Mesodermal cell (in vitro differentiated cells): ENCODE results near the gene DNMBP.
"Not testable (repeated sequence)": the region's sequence is repeated elsewhere in the genome, so short reads cannot be mapped to it uniquely, and the experiment has no call there.

ENCODE experiments used
- H3K27ac ChIP-seq: 2 replicates; pipeline ENCODE4 v1.7.0; 2013; ENCODE audit warnings: mild to moderate bottlenecking, low read depth, low read length, moderate library complexity; ENCODE audit not compliant: severe bottlenecking
- H3K36me3 ChIP-seq: 2 replicates; pipeline ENCODE4 v1.7.1; 2013; ENCODE audit warnings: mild to moderate bottlenecking, low read length, moderate library complexity; ENCODE audit not compliant: control insufficient read depth, insufficient read depth
- H3K4me1 ChIP-seq: one replicate; pipeline ENCODE4 v1.7.1; 2013; ENCODE audit warnings: mild to moderate bottlenecking, low read length; ENCODE audit not compliant: insufficient read depth, control insufficient read depth, poor library complexity, severe bottlenecking
- H3K4me3 ChIP-seq: 2 replicates; pipeline ENCODE4 v1.7.0; 2013; ENCODE audit warnings: low read length, control low read depth, mild to moderate bottlenecking; ENCODE audit not compliant: insufficient read depth, poor library complexity, severe bottlenecking; ENCODE audit errors: extremely low read depth
- H3K9me3 ChIP-seq: 2 replicates; pipeline ENCODE4 v1.7.1; 2013; ENCODE audit warnings: mild to moderate bottlenecking, low read length, moderate library complexity; ENCODE audit not compliant: control insufficient read depth
- WGBS, 2 experiments: methylation state at CpG; one replicate each; pipeline ENCODE4 v1.1.5; 2013; ENCODE audit warnings: missing lambda C conversion rate in 2 of 2; ENCODE audit not compliant: insufficient coverage in 2 of 2; 5-methylcytosine and 5-hydroxymethylcytosine counted together

The DNMBP gene

GRCh38 chr10:99845837-99846382, 163.8 kb downstream of the DNMBP start:
- Histone ChIP-seq H3K27ac (no peak overlapping the region), H3K4me3 (no peak overlapping the region), H3K9me3 (no peaks in the 10 kb centered on the region), H3K36me3 (no peaks in the 10 kb centered on the region), H3K4me1 (peaks cover 3% of the 10 kb centered on the region)
- WGBS, 2 experiments = 7 to 11% methylated on average over 11 of the region's 18 CpGs

GRCh38 chr10:99844433-99844955, 165.3 kb downstream of the DNMBP start:
- Histone ChIP-seq H3K4me1 (peaks cover 3% of the 10 kb centered on the region), H3K36me3 (no peaks in the 10 kb centered on the region), H3K4me3 (no peak overlapping the region), H3K27ac (no peak overlapping the region), H3K9me3 (no peaks in the 10 kb centered on the region)
- 64 to 94% methylated on average over 3 of the region's 6 CpGs for WGBS, 2 experiments

GRCh38 chr10:99843310-99843709, 166.4 kb downstream of the DNMBP start:
- H3K4me1 ChIP-seq = peaks cover 3% of the 10 kb centered on the region
- no peaks in the 10 kb centered on the region for H3K36me3 ChIP-seq
- 89 to 100% methylated on average over 1 to 3 of the region's 3 CpGs for WGBS, 2 experiments
- H3K27ac ChIP-seq = no peak overlapping the region
- H3K9me3 ChIP-seq = no peaks in the 10 kb centered on the region
- no peak overlapping the region for H3K4me3 ChIP-seq

GRCh38 chr10:99841746-99842145, 168.0 kb downstream of the DNMBP start:
- Histone ChIP-seq H3K4me1 (peaks cover 3% of the 10 kb centered on the region), H3K36me3 (no peaks in the 10 kb centered on the region), H3K27ac (no peak overlapping the region), H3K9me3 (no peaks in the 10 kb centered on the region), H3K4me3 (no peak overlapping the region)
- WGBS, 2 experiments = 89% methylated on average over 6 to 7 of the region's 7 CpGs

DNA sequence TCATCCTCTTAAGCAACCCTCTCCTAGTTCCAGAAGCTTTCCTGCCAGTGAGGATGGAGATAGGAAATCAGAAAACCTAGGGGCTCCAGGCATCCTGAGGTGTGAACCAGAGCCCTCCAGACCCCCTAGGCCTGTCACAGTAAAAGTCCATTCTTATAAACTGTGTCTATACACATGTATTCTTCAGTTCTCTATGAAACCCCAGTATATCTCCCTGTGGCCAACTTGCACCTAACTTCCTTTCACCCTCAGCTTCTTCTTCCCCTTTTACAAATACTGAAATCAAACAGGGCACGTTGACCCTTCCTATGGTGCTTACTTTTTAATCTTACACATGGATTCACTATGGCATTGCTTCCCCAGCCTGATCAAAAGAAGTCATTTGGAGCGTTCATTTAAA, 168.9 kb downstream of the DNMBP start:
- H3K36me3 ChIP-seq, H3K27ac ChIP-seq, H3K4me1 ChIP-seq, H3K4me3 ChIP-seq, H3K9me3 ChIP-seq: not testable (repeated sequence)
- 94 to 100% methylated on average over 1 to 2 of the region's 2 CpGs for WGBS, 2 experiments

GRCh38 chr10:99836711-99837110, 173.0 kb downstream of the DNMBP start:
- WGBS, 2 experiments = 100% methylated on average over 1 to 2 of the region's 2 CpGs
- no peak overlapping the region for H3K4me3 ChIP-seq
- no peak overlapping the region for H3K27ac ChIP-seq
- H3K9me3 ChIP-seq = no peaks in the 10 kb centered on the region
- peaks cover 32% of the 10 kb centered on the region for H3K4me1 ChIP-seq
- no peaks in the 10 kb centered on the region for H3K36me3 ChIP-seq

DNA sequence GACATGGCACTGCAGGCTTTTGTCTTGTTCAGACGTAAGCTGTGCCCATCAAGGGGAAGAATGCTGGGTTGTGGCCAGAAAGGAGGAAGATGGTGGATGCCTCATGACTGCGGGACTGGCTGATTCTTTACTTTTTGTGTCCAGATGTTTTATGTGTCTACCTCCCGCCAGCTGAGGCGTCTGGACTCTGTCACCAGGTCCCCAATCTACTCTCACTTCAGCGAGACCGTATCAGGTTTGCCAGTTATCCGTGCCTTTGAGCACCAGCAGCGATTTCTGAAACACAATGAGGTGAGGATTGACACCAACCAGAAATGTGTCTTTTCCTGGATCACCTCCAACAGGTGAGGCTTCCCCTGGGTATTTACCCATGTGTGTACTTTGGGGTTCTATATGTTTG, 173.8 kb downstream of the DNMBP start:
- H3K27ac ChIP-seq = no peak overlapping the region
- WGBS, 2 experiments = 88 to 97% methylated on average over 7 of the region's 8 CpGs

DNA sequence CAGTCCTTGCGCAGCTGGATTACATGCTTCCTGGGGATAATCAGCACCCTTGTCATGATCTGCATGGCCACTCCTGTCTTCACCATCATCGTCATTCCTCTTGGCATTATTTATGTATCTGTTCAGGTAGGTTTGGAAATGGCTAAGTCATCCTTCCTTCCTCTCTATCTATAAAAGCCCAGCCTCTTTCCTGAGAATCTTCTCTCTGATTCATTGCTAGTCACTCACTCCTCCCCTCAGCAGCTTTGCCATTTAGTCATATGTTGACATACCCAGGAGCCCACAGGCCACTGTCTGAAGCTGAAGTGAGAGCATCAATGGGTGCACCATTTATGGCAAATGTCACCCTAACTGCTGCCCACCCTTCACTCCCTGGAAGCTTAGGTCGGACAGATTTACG, 175.3 kb downstream of the DNMBP start:
- Histone ChIP-seq H3K27ac (no peak overlapping the region), H3K9me3 (no peaks in the 10 kb centered on the region), H3K4me3 (no peak overlapping the region), H3K36me3 (no peaks in the 10 kb centered on the region), H3K4me1 (peaks cover 32% of the 10 kb centered on the region)
- 95 to 96% methylated on average over 3 of the region's 4 CpGs for WGBS, 2 experiments

More for the DNA sequence above, 173.8 kb downstream of the DNMBP start:
- H3K4me3 ChIP-seq = no peak overlapping the region
- no peaks in the 10 kb centered on the region for H3K36me3 ChIP-seq
- peaks cover 32% of the 10 kb centered on the region for H3K4me1 ChIP-seq
- H3K9me3 ChIP-seq = no peaks in the 10 kb centered on the region

DNA sequence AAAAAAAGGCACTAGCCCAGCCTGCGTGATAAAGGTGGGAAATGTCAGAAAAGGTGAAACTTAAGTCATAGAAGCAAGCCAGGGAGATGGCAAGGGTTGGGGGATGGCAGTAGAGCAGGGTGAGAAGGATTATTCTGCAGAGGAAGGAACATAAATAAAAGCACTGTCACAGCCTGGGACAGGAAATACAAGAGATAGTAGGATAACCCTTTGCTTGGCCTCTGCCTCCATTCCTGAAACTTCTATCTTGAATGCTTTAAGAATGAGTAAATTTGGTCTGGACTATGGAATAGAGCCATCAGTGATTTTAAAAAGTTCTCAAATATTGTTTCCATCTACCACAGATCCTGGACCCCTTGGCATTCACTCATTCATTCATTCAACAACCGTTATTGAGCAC, 177.3 kb downstream of the DNMBP start:
- H3K4me3 ChIP-seq = no peak overlapping the region
- H3K9me3 ChIP-seq = peaks cover 10% of the 10 kb centered on the region
- H3K4me1 ChIP-seq = peaks cover 32% of the 10 kb centered on the region
- H3K27ac ChIP-seq = no peak overlapping the region
- WGBS, 2 experiments = 71 to 85% methylated on average over 1 of the region's 2 CpGs
- H3K36me3 ChIP-seq = no peaks in the 10 kb centered on the region

DNA sequence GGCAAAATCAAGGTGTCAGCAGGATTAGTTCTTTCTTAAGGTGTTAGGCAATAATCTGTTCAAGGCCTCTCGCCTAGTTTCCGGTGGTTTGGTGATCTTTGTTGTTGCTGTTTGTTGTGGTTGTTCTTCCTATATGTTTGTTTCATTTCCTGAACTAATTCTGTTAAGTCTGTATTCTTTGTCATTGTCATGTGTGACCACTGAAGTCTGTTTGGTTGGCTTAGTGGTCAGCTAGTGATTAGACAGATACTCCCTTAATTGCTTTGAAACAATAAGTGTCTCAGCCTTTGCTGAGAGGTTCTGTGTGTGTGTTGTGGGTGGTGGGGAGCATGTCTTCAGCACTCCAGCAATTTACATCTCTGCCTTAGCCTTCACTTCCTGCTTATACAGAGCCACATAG, 181.3 kb downstream of the DNMBP start:
- Histone ChIP-seq H3K27ac (no peak overlapping the region), H3K9me3 (peaks cover 10% of the 10 kb centered on the region), H3K4me3 (no peak overlapping the region), H3K4me1 (peaks cover 16% of the 10 kb centered on the region), H3K36me3 (no peaks in the 10 kb centered on the region)
- 100% methylated on average over 2 of the region's 2 CpGs; no CpG with 5 or more reads in 1 of the 2 experiments for WGBS, 2 experiments

GRCh38 chr10:99827936-99828335, 181.8 kb downstream of the DNMBP start:
- peaks cover 10% of the 10 kb centered on the region for H3K9me3 ChIP-seq
- no peak overlapping the region for H3K27ac ChIP-seq
- H3K36me3 ChIP-seq = no peaks in the 10 kb centered on the region
- H3K4me3 ChIP-seq = no peak overlapping the region
- peaks cover 11% of the 10 kb centered on the region for H3K4me1 ChIP-seq
- WGBS, 2 experiments = 94 to 100% methylated on average over 1 to 2 of the region's 3 CpGs
